Hepatocyte (in vitro differentiated cells): ENCODE results near the gene STARD9. TPM values are rescaled to one million over a fixed set of nuclear protein-coding genes. Genes with fewer than 3 reads are reported as not detected.

Experiments used
- DNase-seq: peaks from one replicate; pipeline ENCODE4 v3.0.0-alpha.2; 2016; ENCODE audit warnings: low spot score
- H2AFZ ChIP-seq: fragments of 200-600 bp; sonication (generic); 2 replicates; pipeline ENCODE4 v1.6.0; 2016; ENCODE audit warnings: antibody characterized with exemption, mild to moderate bottlenecking
- H3K27ac ChIP-seq: fragments of 200-600 bp; sonication (generic); 2 replicates; pipeline ENCODE4 v1.5.1; 2016; ENCODE audit warnings: mild to moderate bottlenecking
- H3K27me3 ChIP-seq: fragments of 200-600 bp; sonication (generic); 2 replicates; pipeline ENCODE4 v1.6.1; 2016
- H3K36me3 ChIP-seq: fragments of 200-600 bp; sonication (generic); replicated peaks from 2 replicates; pipeline ENCODE4 v1.5.1; 2016; ENCODE audit warnings: low read depth; ENCODE audit not compliant: insufficient read depth
- H3K4me1 ChIP-seq: fragments of 200-600 bp; sonication (generic); 2 replicates; pipeline ENCODE4 v1.5.1; 2016; ENCODE audit warnings: mild to moderate bottlenecking, moderate library complexity; ENCODE audit not compliant: insufficient read depth
- H3K4me2 ChIP-seq: fragments of 200-600 bp; sonication (generic); 2 replicates; pipeline ENCODE4 v1.6.0; 2016
- H3K4me3 ChIP-seq: fragments of 200-600 bp; sonication (generic); 2 replicates; pipeline ENCODE4 v1.5.1; 2016; ENCODE audit warnings: mild to moderate bottlenecking
- H3K79me2 ChIP-seq: fragments of 200-600 bp; sonication (generic); 2 replicates; pipeline ENCODE4 v1.6.0; 2017; ENCODE audit warnings: mild to moderate bottlenecking
- H3K9me2 ChIP-seq: fragments of 200-600 bp; sonication (generic); replicated peaks from 2 replicates; pipeline ENCODE4 v1.6.0; 2017; ENCODE audit warnings: mild to moderate bottlenecking; ENCODE audit not compliant: insufficient read depth
- H3K9me3 ChIP-seq: fragments of 200-600 bp; sonication (generic); 2 replicates; pipeline ENCODE4 v1.5.1; 2016; ENCODE audit warnings: low read depth, mild to moderate bottlenecking
- H4K20me1 ChIP-seq: fragments of 200-600 bp; sonication (generic); 2 replicates; pipeline ENCODE4 v1.6.0; 2016; ENCODE audit warnings: mild to moderate bottlenecking; ENCODE audit not compliant: insufficient read depth, poor library complexity, severe bottlenecking
- CTCF ChIP-seq: fragments of 200-600 bp; sonication (generic); IDR thresholded peaks from 2 replicates; pipeline ENCODE4 v1.5.1; 2016; ENCODE audit warnings: antibody characterized with exemption, mild to moderate bottlenecking; ENCODE audit not compliant: poor library complexity
- EZH2 ChIP-seq: fragments of 200-600 bp; sonication (generic); IDR thresholded peaks from 2 replicates; pipeline ENCODE4 v1.6.1; 2016; ENCODE audit warnings: antibody characterized with exemption, mild to moderate bottlenecking, borderline replicate concordance
- EZH2phosphoT487 ChIP-seq: fragments of 200-600 bp; sonication (generic); IDR thresholded peaks from one replicate; pipeline ENCODE4 v1.6.1; 2018; ENCODE audit warnings: antibody characterized with exemption, mild to moderate bottlenecking, low read depth, moderate library complexity; ENCODE audit not compliant: unreplicated experiment, severe bottlenecking
- WGBS: methylation state at CpG from one replicate; pipeline ENCODE4 v1.1.6; 2016; ENCODE audit warnings: low lambda C conversion rate; ENCODE audit errors: missing lambda C conversion rate; 5-methylcytosine and 5-hydroxymethylcytosine counted together
- polyA plus RNA-seq: library from polyadenylated mRNA; unstranded; fragments of >200 nt; fragmentation: Nextera tagmentation; extraction: Ambion mirVana; gene quantifications from 2 replicates; pipeline ENCODE4 v1.2.1, GENCODE V29; 2016
- total RNA-seq: library from RNA; depleted of rRNA; stranded (reverse); fragments of >200 nt; gene quantifications from 2 replicates; pipeline ENCODE4 v1.2.3, GENCODE V29; 2014

Gene STARD9
- total and polyA plus RNA-seq, 2 experiments from 2014 or later = 0.50 to 3.0 TPM

GRCh38 chr15:42612367-42612912, 37.0 kb downstream of the STARD9 start:
- H3K4me3 ChIP-seq = no peak overlapping the region
- no peak for TF ChIP-seq CTCF
- TF ChIP-seq EZH2phosphoT487 = no peak
- TF ChIP-seq EZH2 = no peak
- H3K27me3 ChIP-seq = no peaks in the 10 kb centered on the region
- no peak overlapping the region for H2AFZ ChIP-seq
- no peaks in the 10 kb centered on the region for H3K79me2 ChIP-seq
- no peak overlapping the region for H3K27ac ChIP-seq
- no peak overlapping the region for H3K4me2 ChIP-seq
- H3K9me3 ChIP-seq = no peaks in the 10 kb centered on the region
- H4K20me1 ChIP-seq = no peaks in the 10 kb centered on the region
- H3K4me1 ChIP-seq = peaks cover 3% of the 10 kb centered on the region
- no peaks in the 10 kb centered on the region for H3K36me3 ChIP-seq
- no peaks in the 10 kb centered on the region for H3K9me2 ChIP-seq
- 82% methylated on average over 8 of the region's 8 CpGs for WGBS
- no peak for DNase-seq

- no peak overlapping the region for H3K27ac ChIP-seq
- H3K4me1 ChIP-seq = peaks cover 3% of the 10 kb centered on the region
- H4K20me1 ChIP-seq = no peaks in the 10 kb centered on the region
- 40% methylated on average over 2 of the region's 2 CpGs for WGBS
- no peaks in the 10 kb centered on the region for H3K36me3 ChIP-seq
- DNase-seq = no peak
- H3K79me2 ChIP-seq = no peaks in the 10 kb centered on the region
- H3K4me2 ChIP-seq = no peak overlapping the region
- TF ChIP-seq CTCF (no peak), EZH2 (no peak), EZH2phosphoT487 (no peak)
- no peaks in the 10 kb centered on the region for H3K9me2 ChIP-seq
- H2AFZ ChIP-seq = no peak overlapping the region
- no peaks in the 10 kb centered on the region for H3K27me3 ChIP-seq
- H3K9me3 ChIP-seq = no peaks in the 10 kb centered on the region
- H3K4me3 ChIP-seq = no peak overlapping the region
These were observed 40.7 kb downstream of the STARD9 start for GRCh38 chr15:42616107-42616506.

- no peaks in the 10 kb centered on the region for H3K9me2 ChIP-seq
- no peaks in the 10 kb centered on the region for H4K20me1 ChIP-seq
- 82% methylated on average over 4 of the region's 4 CpGs for WGBS
- TF ChIP-seq EZH2 = no peak
- TF ChIP-seq EZH2phosphoT487 = no peak
- TF ChIP-seq CTCF = no peak
- peaks cover 3% of the 10 kb centered on the region for H3K4me1 ChIP-seq
- no peaks in the 10 kb centered on the region for H3K9me3 ChIP-seq
- H3K27ac ChIP-seq = no peak overlapping the region
- DNase-seq = no peak
- no peak overlapping the region for H2AFZ ChIP-seq
- H3K4me2 ChIP-seq = no peak overlapping the region
- H3K4me3 ChIP-seq = no peak overlapping the region
- H3K36me3 ChIP-seq = no peaks in the 10 kb centered on the region
- H3K79me2 ChIP-seq = no peaks in the 10 kb centered on the region
- H3K27me3 ChIP-seq = no peaks in the 10 kb centered on the region
These were observed 44.4 kb downstream of the STARD9 start for GRCh38 chr15:42619656-42620371.
